Measurements from ENCODE around the gene UROC1. TPM values are rescaled to one million over a fixed set of nuclear protein-coding genes. Genes with fewer than 3 reads are reported as not detected.

UROC1 gene
- not detected for total RNA-seq

GRCh38 chr3:126517291-126517951 is at the start of gene UROC1:
TSS of gene UROC1 (minus strand) at chr3:126517773. CDS start at chr3:126517719, 54 bp downstream.

GRCh38 chr3:126558336-126559071 is 40.9 kb upstream of the UROC1 start, which contains the start of gene C3orf22:
TSS of gene C3orf22 (minus strand) at chr3:126558932. CDS start at chr3:126553390, 5,542 bp downstream.

GRCh38 chr3:126523745-126524428 is 6.3 kb upstream of the UROC1 start, which contains the start of gene CHST13:
TSS of gene CHST13 (plus strand) at chr3:126524155. CDS start at chr3:126524333, 178 bp downstream.

GRCh38 chr3:126475413-126476114 is 42.0 kb downstream of the UROC1 start, which contains the start of gene ZXDC:
TSS of gene ZXDC (minus strand) at chr3:126475891. CDS start at chr3:126475865, 26 bp downstream.

Small RNA genes lying within 50 kb of the gene (small RNA-seq; reads per million reads assigned to genes)
- not detected for gene RNA5SP138 (ENCODE audit: low replicate concordance)

Other genes with a start within 250 kb of the UROC1 start
- 3.1 TPM for gene KLF15, start 160.4 kb downstream of the UROC1 start, total RNA-seq
- 5.9 TPM for gene CFAP100, start 122.9 kb downstream of the UROC1 start, total RNA-seq
- 74.8 TPM for gene ZXDC, start 41.9 kb downstream of the UROC1 start, total RNA-seq
- gene CHST13, start 6.4 kb upstream of the UROC1 start, total RNA-seq = not detected
- not detected for gene C3orf22, start 41.2 kb upstream of the UROC1 start, total RNA-seq
- gene TXNRD3, start 137.4 kb upstream of the UROC1 start, total RNA-seq = 16.6 TPM
- 49.5 TPM for gene CHCHD6, start 186.5 kb upstream of the UROC1 start, total RNA-seq